ENCODE data around the gene PNMT. TPM values are rescaled to one million over a fixed set of nuclear protein-coding genes. Genes with fewer than 3 reads are reported as not detected.

The PNMT gene
- total RNA-seq, 1 experiment from 2014 or later = 1.1 TPM

GRCh38 chr17:39658760-39659159, 9.5 kb upstream of the PNMT start:
- no peaks in the 10 kb centered on the region for H3K36me3 ChIP-seq (ENCODE audit: low read depth)
- 0 out of 2 replicates have a peak, but pooled peaks cover 3% of the 10 kb centered on the region for H4K20me1 ChIP-seq (ENCODE audit: insufficient read depth)
- H3K27me3 ChIP-seq (ENCODE audit: insufficient read depth, low read depth) = no peaks in the 10 kb centered on the region
- no peak for TF ChIP-seq CTCF (conservative IDR thresholded peaks at IDR 0.05)
- no peak for TF ChIP-seq EZH2 (IDR thresholded peaks at IDR 0.05; ENCODE audit: low read depth)
- no peaks in the 10 kb centered on the region for H3K9me3 ChIP-seq (ENCODE audit: insufficient read depth, low read depth)
- H3K4me3 ChIP-seq = no peak overlapping the region
- POLR2A ChIA-PET (ENCODE audit: unreplicated experiment) = no interaction called here
- no peak for DNase-seq
- peaks cover 12% of the 10 kb centered on the region for H3F3A ChIP-seq (ENCODE audit: insufficient read depth, low read depth)
- H3K27ac ChIP-seq = no peak overlapping the region
- H3K79me2 ChIP-seq (ENCODE audit: low read depth) = no peaks in the 10 kb centered on the region
- no TSS peak for BruUV-seq (replicated peaks)
- peaks cover 3% of the 10 kb centered on the region for H3K4me1 ChIP-seq (replicated peaks; ENCODE audit: insufficient read depth)
- CTCF ChIA-PET = no interaction called here
- no peak overlapping the region for H2AFZ ChIP-seq
- no peak overlapping the region for H3K4me2 ChIP-seq
- intact Hi-C loops (cut with micrococcal nuclease; ENCODE audit: unreplicated experiment) = no loop called here
- H3K9me2 ChIP-seq (ENCODE audit: insufficient read depth) = no peaks in the 10 kb centered on the region

- Histone ChIP-seq H3F3A (ENCODE audit: insufficient read depth, low read depth) (peaks cover 18% of the 10 kb centered on the region), H3K9me2 (ENCODE audit: insufficient read depth) (no peaks in the 10 kb centered on the region), H3K79me2 (ENCODE audit: low read depth) (no peaks in the 10 kb centered on the region), H3K27me3 (ENCODE audit: insufficient read depth, low read depth) (no peaks in the 10 kb centered on the region), H3K4me2 (no peak overlapping the region), H3K9me3 (ENCODE audit: insufficient read depth, low read depth) (no peaks in the 10 kb centered on the region), H3K4me1 (replicated peaks; ENCODE audit: insufficient read depth) (peaks cover 10% of the 10 kb centered on the region), H3K36me3 (ENCODE audit: low read depth) (no peaks in the 10 kb centered on the region), H4K20me1 (ENCODE audit: insufficient read depth) (no peaks in the 10 kb centered on the region), H3K27ac (no peak overlapping the region), H2AFZ (no peak overlapping the region), H3K4me3 (no peak overlapping the region)
- ChIA-PET POLR2A (ENCODE audit: unreplicated experiment) (no interaction called here), CTCF (interaction anchor here (0.6 kb wide), 1 partner anchor 26 kb away, joined by 4 read pairs; no protein-coding TSS in a partner anchor)
- no TSS peak for BruUV-seq (replicated peaks)
- no peak for TF ChIP-seq EZH2 (IDR thresholded peaks at IDR 0.05; ENCODE audit: low read depth)
- no peak for TF ChIP-seq CTCF (conservative IDR thresholded peaks at IDR 0.05)
- intact Hi-C loops (cut with micrococcal nuclease; ENCODE audit: unreplicated experiment) = no loop called here
- DNase-seq = no peak
Measured at GRCh38 chr17:39659279-39660010, 8.8 kb upstream of the PNMT start.

GRCh38 chr17:39660011-39660360, 8.3 kb upstream of the PNMT start:
- Histone ChIP-seq H3K9me2 (ENCODE audit: insufficient read depth) (no peaks in the 10 kb centered on the region), H3K27me3 (ENCODE audit: insufficient read depth, low read depth) (no peaks in the 10 kb centered on the region), H2AFZ (no peak overlapping the region), H3K27ac (no peak overlapping the region), H3K9me3 (ENCODE audit: insufficient read depth, low read depth) (no peaks in the 10 kb centered on the region), H4K20me1 (ENCODE audit: insufficient read depth) (no peaks in the 10 kb centered on the region), H3K4me3 (no peak overlapping the region), H3K79me2 (ENCODE audit: low read depth) (no peaks in the 10 kb centered on the region), H3K4me2 (no peak overlapping the region), H3F3A (ENCODE audit: insufficient read depth, low read depth) (peaks cover 18% of the 10 kb centered on the region), H3K36me3 (ENCODE audit: low read depth) (no peaks in the 10 kb centered on the region), H3K4me1 (replicated peaks; ENCODE audit: insufficient read depth) (peaks cover 12% of the 10 kb centered on the region)
- ChIA-PET POLR2A (ENCODE audit: unreplicated experiment) (no interaction called here), CTCF (interaction anchor here (0.6 kb wide), 1 partner anchor 26 kb away, joined by 4 read pairs; no protein-coding TSS in a partner anchor)
- BruUV-seq (replicated peaks) = no TSS peak
- no peak for DNase-seq
- TF ChIP-seq EZH2 (IDR thresholded peaks at IDR 0.05; ENCODE audit: low read depth) (no peak), CTCF (conservative IDR thresholded peaks at IDR 0.05) (no peak)
- intact Hi-C loops (cut with micrococcal nuclease; ENCODE audit: unreplicated experiment) = no loop called here
